Measurements from ENCODE around the gene NOC2L. TPM values are rescaled to one million over a fixed set of nuclear protein-coding genes. Genes with fewer than 3 reads are reported as not detected.

NOC2L gene
- total and polyA plus RNA-seq, 2 donors (not counting 3 experiments of a cell fraction or from before 2014, with no cell fraction given), result 55.3 to 87.9 TPM

DNA sequence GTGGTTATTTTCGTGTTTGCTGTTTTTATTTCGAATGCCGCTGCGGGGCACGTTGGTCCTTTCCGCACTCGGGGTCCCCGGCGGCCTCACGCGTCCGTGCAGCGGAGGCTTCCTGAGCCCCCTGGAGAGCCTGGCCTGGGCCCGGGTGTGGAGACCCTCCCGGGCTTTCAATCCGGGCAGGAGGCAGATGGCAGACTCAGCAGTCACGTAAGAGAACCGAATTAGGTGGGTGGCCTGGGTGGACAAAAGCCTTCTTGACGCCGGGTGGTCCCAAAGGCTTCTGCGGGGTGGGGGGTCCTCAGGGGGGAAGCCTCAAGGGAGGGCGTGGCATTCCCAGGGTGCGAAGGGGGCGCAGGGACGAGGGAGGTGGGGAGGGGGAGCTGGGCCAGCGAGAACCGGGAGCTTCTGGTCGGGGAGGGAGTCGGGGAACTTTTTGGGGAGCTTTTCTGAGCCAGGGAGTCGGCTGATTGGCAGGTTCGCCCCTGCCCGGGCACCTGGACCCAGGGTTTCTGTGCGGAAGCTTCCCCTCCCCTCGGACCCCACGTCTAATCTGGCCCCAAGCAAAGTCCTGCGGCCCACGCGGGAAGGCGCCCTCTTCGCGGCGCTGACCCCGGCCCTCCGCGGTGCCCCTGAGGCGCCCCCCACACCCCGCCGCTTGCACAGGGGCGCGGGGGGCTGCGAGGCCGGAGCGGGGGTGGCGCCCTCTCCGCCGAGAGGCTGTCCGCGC lies 42.2 kb upstream of the NOC2L start:
- Histone ChIP-seq H4K20me1 (replicated peaks; ENCODE audit: control insufficient read depth, extremely low read depth, insufficient read depth, low read length) (no peaks in the 10 kb centered on the region), H3K9me1 (replicated peaks; ENCODE audit: control insufficient read depth, extremely low read depth, insufficient read depth, low read length) (no peaks in the 10 kb centered on the region), H2AFZ (ENCODE audit: low read depth, low read length) (peak overlapping the region; percentile 58), H3K4me3 (replicated peaks in 1 of 3; ENCODE audit: insufficient read depth in 1 of 3, low read depth in 1 of 3, low read length in 3 of 3) (peak overlapping the region; percentile 18 to 51 (median 19)), H3K9ac (replicated peaks; ENCODE audit: extremely low read depth, insufficient read depth, low read length) (peak overlapping the region; percentile 54), H3K27me3 (ENCODE audit: control insufficient read depth in 2 of 2, insufficient read depth in 2 of 2, low read length in 2 of 2) (peaks cover 0 to 19% of the 10 kb centered on the region in 2 experiments), H3K4me1 (ENCODE audit: control insufficient read depth, extremely low read depth, insufficient read depth, low read length) (peaks cover 21% of the 10 kb centered on the region), H3K4me2 (ENCODE audit: insufficient read depth, low read length) (peak overlapping the region; percentile 29), H3K9me3 (replicated peaks; ENCODE audit: control insufficient read depth, insufficient read depth, low read length) (no peaks in the 10 kb centered on the region), H3K79me2 (ENCODE audit: control insufficient read depth, insufficient read depth, low read length) (no peaks in the 10 kb centered on the region), H3K36me3 (ENCODE audit: control insufficient read depth in 2 of 2, extremely low read depth in 1 of 2, insufficient read depth in 2 of 2, low read length in 2 of 2) (no peaks in the 10 kb centered on the region), H3K27ac (ENCODE audit: insufficient read depth, low read depth, low read length) (peak overlapping the region; percentile 80)
- POLR2A ChIA-PET, result no interaction called here
- FAIRE-seq, result no peak
- DNase-seq (ENCODE audit: low read depth, low spot score), result no peak
- no TSS peak for BruUV-seq (replicated peaks)
- TF ChIP-seq, protein P1, sequence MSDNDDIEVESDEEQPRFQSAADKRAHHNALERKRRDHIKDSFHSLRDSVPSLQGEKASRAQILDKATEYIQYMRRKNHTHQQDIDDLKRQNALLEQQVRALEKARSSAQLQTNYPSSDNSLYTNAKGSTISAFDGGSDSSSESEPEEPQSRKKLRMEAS (IDR thresholded peaks at IDR 0.05; ENCODE audit: insufficient read depth, insufficient read length), result no peak
- TF ChIP-seq JUN (IDR thresholded peaks at IDR 0.05; ENCODE audit: borderline replicate concordance, insufficient read depth, insufficient read length, low read depth), result no peak
- TF ChIP-seq GATA2 (IDR thresholded peaks at IDR 0.05; ENCODE audit: insufficient read depth, insufficient read length, low read depth, low read length), result no peak
- no peak for TF ChIP-seq FOS (IDR thresholded peaks at IDR 0.05; ENCODE audit: borderline replicate concordance, insufficient read depth, low read length)
- TF ChIP-seq POLR2AphosphoS5 (IDR thresholded peaks at IDR 0.05; ENCODE audit: insufficient read depth, low read depth, low read length), result no peak
- no peak for TF ChIP-seq EZH2 (IDR thresholded peaks at IDR 0.05; ENCODE audit: borderline replicate concordance, low read depth, low read length, severe bottlenecking)
- TF ChIP-seq, protein P2, sequence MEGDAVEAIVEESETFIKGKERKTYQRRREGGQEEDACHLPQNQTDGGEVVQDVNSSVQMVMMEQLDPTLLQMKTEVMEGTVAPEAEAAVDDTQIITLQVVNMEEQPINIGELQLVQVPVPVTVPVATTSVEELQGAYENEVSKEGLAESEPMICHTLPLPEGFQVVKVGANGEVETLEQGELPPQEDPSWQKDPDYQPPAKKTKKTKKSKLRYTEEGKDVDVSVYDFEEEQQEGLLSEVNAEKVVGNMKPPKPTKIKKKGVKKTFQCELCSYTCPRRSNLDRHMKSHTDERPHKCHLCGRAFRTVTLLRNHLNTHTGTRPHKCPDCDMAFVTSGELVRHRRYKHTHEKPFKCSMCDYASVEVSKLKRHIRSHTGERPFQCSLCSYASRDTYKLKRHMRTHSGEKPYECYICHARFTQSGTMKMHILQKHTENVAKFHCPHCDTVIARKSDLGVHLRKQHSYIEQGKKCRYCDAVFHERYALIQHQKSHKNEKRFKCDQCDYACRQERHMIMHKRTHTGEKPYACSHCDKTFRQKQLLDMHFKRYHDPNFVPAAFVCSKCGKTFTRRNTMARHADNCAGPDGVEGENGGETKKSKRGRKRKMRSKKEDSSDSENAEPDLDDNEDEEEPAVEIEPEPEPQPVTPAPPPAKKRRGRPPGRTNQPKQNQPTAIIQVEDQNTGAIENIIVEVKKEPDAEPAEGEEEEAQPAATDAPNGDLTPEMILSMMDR (IDR thresholded peaks at IDR 0.05; ENCODE audit: extremely low read depth in 1 of 2, insufficient read depth in 1 of 2, low read depth in 1 of 2, low read length in 2 of 2), result no peak
- TF ChIP-seq POLR2A (IDR thresholded peaks at IDR 0.05; ENCODE audit: low read depth, low read length), result no peak
- no peak for TF ChIP-seq MYC (IDR thresholded peaks at IDR 0.05; ENCODE audit: low read depth, low read length)
- dilution Hi-C loops (cut with MboI; ENCODE audit: extremely low pct_ligation_motif_present, low sequenced_read_pairs), result no loop called here
- CTCF ChIA-PET, result interaction anchor here (1.2 to 5.7 kb wide), 8 partner anchors 13 to 132 kb away, joined by 4 to 41 read pairs (median 6); partner anchors contain the start of genes AGRN, ISG15, PERM1 and PLEKHN1
- intact Hi-C loops (cut with micrococcal nuclease), result loop anchor here (2.0 kb wide), 1 partner anchor 14 kb away; no protein-coding TSS in a partner anchor

Measured in endothelial cell of umbilical vein (primary cell).